NT2/D1 (cell line): ENCODE measurements around the gene TBC1D22A.

ENCODE experiments used
- YY1 ChIP-seq: IDR thresholded peaks from 2 replicates; pipeline ENCODE4 v1.6.1; 2011; ENCODE audit not compliant: insufficient read length, insufficient read depth
- ZNF274 ChIP-seq: IDR thresholded peaks from 2 replicates; pipeline ENCODE4 v1.6.1; 2011; ENCODE audit warnings: mild to moderate bottlenecking, low read depth, low read length

GRCh38 chr22:47196166-47196849 lies 433.9 kb downstream of the TBC1D22A start:
- TF ChIP-seq YY1 (no peak), ZNF274 (no peak)
